ENCODE measurements around the gene CD22.
"Not testable (repeated sequence)": the region's sequence is repeated elsewhere in the genome, so short reads cannot be mapped to it uniquely, and the experiment has no call there.

Gene CD22

GRCh38 chr19:35345671-35346111 is 16.7 kb downstream of the CD22 start:
- DNase-seq, result no peak

DNA sequence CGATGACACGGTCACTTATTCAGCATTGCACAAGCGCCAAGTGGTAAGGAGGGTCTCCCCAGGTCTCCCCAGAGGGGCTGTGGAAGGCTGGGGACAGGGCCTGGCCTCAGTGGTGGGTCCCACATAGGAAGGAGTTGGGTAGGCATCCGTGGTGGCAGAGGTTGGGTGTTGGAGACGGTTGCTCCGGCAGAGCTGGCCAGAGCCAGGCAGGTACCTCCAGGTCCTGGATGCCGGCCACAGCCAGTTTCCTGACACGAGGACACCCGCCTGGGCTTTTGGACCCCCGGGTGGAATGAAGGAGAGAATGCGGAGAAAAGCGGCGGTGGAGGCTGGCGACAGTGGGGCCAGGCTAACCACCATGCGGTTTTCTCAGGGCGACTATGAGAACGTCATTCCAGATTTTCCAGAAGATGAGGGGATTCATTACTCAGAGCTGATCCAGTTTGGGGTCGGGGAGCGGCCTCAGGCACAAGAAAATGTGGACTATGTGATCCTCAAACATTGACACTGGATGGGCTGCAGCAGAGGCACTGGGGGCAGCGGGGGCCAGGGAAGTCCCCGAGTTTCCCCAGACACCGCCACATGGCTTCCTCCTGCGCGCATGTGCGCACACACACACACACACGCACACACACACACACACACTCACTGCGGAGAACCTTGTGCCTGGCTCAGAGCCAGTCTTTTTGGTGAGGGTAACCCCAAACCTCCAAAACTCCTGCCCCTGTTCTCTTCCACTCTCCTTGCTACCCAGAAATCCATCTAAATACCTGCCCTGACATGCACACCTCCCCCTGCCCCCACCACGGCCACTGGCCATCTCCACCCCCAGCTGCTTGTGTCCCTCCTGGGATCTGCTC is 17.4 kb downstream of the CD22 start:
- DNase-seq, result peak in 1 of 2 donors; percentile 47

DNA sequence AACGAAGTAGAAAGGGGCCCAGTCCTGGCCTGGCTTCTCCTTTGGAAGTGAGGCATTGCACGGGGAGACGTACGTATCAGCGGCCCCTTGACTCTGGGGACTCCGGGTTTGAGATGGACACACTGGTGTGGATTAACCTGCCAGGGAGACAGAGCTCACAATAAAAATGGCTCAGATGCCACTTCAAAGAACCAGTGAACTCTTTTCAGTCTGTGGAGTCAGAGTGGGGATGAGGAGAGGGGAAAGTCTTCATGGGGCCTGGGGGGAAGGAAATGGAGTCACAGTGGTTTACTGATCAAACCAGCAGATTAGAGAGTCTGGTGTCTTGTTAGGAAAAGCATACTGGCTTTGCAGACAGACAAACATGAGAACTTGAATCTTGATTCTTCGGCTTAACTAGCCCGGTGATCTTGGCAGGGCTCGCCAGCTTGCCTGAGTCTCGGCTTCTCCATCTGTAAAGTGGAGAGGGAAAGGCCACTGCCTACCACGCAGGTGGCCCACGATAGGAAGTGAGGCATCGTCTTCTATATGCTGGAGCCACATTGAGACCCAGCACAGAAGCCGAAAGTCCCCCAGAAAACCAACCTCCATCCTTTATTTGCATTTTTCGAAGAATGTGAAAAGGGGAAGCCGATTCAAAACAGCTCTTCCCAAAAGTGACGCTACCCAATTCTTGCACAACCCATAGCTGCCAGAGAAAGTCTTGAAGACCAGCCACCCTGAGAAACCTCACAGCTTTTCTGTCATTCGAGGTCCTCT is 18.4 kb downstream of the CD22 start, which contains the start of gene FFAR1:
Gene FFAR1 (plus strand): TSS at position 732 of the 759 bp plus-strand sequence. CDS start 3,650 bp downstream, outside the sequence.
- DNase-seq, result peak; percentile 42 to 79

DNA sequence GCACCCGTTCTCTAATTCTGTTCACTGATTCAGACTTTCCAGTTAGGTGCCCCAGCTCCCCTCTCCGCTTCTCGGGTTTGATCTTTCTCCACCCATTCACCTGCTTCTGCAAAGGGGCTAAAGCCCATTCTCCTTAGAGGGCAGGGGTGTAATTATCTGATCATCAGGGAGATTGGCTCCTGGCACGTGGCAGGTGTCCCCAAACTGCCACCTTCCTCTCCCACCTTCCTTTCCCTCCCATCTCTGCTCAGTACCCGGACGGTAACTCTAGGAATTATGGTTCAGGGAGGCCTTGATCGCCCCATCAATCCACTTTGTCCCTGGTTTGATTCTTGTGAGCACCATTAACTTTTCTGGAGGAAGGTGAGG is 18.9 kb downstream of the CD22 start:
- no peak for DNase-seq

GRCh38 chr19:35348911-35349611 is 20.1 kb downstream of the CD22 start:
- no peak for DNase-seq

GRCh38 chr19:35349614-35350521 is 20.9 kb downstream of the CD22 start:
- no peak for DNase-seq

DNA sequence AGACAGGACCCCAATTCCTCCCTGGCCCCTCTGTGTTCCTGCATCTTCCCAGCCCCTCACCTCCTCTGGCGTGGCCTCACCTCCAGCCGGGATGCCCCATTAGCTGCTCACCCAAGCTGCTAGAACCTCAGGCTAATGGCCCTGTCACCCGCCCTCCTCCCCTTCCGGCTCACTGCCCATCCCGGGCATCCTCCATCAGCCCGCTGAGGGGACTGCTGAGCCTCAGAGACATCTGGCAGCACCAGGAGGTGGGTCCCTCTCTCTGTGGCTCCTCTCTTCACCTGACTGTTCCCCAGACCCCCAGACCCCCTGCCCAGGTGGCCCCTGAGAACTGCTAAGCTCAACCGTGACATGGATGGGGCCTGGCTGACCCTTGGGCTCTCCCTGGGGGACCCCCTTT is 21.6 kb downstream of the CD22 start:
- DNase-seq, result no peak

DNA sequence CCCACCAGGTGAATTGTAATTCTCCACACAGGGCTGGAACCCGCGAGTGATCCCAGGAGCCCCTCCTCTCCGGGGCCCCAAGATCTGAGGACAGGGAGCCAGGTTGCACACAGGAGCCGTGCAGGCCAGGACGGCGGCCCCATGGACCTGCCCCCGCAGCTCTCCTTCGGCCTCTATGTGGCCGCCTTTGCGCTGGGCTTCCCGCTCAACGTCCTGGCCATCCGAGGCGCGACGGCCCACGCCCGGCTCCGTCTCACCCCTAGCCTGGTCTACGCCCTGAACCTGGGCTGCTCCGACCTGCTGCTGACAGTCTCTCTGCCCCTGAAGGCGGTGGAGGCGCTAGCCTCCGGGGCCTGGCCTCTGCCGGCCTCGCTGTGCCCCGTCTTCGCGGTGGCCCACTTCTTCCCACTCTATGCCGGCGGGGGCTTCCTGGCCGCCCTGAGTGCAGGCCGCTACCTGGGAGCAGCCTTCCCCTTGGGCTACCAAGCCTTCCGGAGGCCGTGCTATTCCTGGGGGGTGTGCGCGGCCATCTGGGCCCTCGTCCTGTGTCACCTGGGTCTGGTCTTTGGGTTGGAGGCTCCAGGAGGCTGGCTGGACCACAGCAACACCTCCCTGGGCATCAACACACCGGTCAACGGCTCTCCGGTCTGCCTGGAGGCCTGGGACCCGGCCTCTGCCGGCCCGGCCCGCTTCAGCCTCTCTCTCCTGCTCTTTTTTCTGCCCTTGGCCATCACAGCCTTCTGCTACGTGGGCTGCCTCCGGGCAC is 22.6 kb downstream of the CD22 start:
- DNase-seq, result no peak

DNA sequence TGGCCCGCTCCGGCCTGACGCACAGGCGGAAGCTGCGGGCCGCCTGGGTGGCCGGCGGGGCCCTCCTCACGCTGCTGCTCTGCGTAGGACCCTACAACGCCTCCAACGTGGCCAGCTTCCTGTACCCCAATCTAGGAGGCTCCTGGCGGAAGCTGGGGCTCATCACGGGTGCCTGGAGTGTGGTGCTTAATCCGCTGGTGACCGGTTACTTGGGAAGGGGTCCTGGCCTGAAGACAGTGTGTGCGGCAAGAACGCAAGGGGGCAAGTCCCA is 23.1 kb downstream of the CD22 start:
- no peak for DNase-seq

DNA sequence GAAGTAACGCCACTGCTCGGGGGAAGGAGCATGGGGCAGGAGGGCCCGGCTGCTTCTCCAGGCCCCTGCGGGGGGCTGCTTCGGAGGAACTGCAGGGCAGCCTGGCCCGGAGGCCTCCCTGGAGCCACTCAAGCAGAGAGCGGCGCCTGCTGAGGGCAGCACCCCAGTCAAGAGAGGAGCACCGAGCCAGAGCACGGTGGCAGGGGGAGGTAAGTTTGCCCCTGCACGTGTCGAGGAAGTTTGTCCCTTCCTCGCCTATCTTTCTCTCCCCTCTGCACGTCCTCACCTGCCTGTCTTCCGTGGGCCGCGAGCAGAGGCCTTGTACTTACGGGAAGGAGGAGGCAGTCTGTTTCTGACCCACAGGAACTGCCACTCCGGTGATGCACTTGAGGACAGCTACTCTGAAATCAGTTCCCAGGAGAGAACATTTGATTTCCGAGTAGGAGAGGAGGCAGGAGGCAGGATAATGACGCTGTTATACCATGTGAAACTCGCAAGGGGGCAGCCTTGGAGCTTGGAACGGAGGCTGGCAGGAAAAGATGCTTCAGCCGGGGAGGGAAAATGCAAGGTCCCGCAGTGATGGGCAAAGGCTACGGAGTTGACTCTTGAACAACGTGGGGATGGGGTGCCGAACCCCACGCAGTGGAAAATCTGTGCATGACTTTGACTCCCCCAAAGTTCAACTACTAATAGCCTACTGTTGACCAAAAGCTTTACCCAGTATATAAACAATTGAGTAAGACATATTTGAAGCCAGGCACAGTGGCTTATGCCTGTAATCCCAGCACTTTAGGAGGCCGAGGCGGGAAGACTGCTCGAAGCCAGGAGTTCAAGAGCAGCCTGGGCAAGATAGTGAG is 23.7 kb downstream of the CD22 start:
- DNase-seq, result peak; percentile 45 to 65

DNA sequence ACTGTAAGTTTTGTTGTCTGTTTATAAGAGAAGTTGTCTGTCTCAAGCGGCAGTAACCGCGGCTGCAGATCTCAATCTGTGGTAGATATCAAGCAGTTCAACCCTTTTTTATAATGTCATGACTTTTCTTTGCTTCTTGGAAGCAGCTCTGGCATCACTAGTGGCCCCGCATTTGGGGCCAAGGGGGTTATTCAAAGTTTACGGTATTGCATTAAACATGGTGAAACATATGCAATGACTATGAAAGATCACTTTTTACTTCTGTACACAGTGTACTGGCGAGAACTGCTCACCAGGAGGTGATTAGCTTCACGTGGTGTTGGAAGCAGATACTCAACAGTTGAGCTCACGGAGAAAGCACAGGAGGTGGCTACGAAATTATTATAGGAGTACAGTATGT is 24.6 kb downstream of the CD22 start:
- no peak for DNase-seq

- no peak for DNase-seq
These were observed 25.9 kb downstream of the CD22 start for GRCh38 chr19:35354898-35355297.

GRCh38 chr19:35355791-35356460 is 26.9 kb downstream of the CD22 start:
- DNase-seq, result no peak

- DNase-seq, result peak; percentile 18 to 47
These were observed 29.0 kb downstream of the CD22 start, which contains the start of gene FFAR3 for GRCh38 chr19:35357867-35358573. FFAR3 (plus strand) TSS chr19:35358460; CDS start chr19:35358891, 431 bp downstream.

GRCh38 chr19:35358834-35359233 is 29.8 kb downstream of the CD22 start:
- not testable (repeated sequence) for DNase-seq

DNA sequence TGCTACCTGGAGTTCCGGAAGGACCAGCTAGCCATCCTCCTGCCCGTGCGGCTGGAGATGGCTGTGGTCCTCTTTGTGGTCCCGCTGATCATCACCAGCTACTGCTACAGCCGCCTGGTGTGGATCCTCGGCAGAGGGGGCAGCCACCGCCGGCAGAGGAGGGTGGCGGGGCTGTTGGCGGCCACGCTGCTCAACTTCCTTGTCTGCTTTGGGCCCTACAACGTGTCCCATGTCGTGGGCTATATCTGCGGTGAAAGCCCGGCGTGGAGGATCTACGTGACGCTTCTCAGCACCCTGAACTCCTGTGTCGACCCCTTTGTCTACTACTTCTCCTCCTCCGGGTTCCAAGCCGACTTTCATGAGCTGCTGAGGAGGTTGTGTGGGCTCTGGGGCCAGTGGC is 30.4 kb downstream of the CD22 start:
- not testable (repeated sequence) for DNase-seq

DNA sequence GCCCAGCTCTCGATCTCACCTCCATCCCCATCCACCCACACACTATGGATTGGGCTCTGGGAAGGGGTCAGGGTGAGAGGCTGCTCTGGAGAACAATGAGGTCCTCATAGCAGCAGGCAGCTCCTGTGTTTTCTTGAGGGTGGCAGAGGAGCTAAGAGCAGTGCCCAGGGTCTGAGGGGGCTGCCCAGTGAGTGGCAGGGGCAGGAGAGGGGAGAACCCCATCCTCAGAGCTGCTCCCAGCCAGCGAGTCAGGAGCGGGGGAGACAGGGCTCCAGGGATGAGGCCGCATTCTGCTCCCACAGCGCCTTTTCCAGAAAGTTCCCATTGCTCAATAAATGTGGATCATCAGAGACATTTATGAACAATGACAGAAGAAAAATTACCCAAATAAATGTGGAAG is 31.1 kb downstream of the CD22 start:
- DNase-seq, result not testable (repeated sequence)

DNA sequence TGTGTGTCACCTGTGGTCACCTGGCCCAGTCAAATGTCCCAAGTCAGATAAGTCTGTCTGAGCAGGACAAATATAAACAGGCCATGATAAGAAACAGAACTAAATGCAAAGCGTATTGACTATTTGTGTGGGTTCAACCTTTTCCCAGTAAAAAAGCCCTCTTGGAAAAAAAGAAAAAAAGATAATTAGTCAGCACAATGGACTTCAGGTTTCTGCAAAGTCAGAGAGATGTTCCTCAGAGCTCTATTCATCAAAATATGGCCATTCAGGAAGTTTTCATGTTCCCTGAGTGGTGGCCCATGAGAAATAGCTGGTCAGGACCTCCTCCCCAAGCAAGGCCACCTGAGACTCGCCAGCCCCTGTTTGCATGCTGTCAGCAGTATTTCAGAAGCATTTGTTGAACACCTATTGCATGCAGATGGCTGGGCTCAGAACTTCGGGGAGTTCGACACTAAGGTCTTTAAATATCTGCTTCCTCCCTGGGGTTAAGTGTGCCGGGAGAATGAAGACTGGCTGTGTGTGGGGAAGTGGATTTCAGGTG is 32.0 kb downstream of the CD22 start:
- DNase-seq, result no peak
